ENCODE data around the gene ZNHIT2.

Gene ZNHIT2

DNA sequence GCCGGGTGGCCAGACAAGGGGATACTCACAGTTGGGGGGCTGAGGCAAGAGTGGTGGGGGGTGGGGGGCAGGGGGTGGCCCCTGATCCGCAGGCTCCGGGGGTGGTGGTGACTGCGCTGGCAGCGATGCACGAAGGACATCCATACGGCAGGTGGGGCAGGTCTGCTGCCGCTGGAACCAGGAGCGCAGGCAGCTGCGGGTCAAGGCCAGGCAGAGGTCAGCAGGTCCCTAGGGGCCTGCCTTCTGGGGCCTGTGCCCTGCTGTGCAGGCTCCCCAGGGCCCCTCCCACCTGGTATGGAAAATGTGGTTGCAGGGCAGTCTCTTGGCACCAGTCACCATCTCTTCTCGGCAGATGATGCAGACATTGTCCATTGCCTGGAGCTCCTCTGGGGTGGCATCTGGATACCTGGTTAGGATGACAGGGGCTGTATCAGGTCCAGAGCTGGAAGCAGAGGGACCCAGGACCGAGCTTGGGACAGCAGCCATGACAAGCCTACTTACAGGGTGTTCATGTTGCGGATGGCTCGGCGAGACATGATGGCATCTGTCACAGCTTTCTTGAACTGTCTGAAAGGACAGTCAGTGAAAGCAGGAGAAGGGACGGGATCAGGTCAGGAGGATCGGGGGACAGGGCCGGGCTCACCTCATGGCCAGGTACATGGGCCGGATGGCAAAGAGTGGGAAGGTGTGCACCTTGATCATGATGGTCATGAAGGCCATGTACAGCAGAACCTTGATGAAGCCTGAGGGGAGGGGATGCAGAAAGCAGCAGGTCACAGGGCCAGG, 13.3 kb upstream of the ZNHIT2 start:
- no peak overlapping the region for H3K27ac ChIP-seq
- TF ChIP-seq ZFX (IDR thresholded peaks at IDR 0.05; ENCODE audit: borderline replicate concordance): no peak
- TF ChIP-seq, protein P1, sequence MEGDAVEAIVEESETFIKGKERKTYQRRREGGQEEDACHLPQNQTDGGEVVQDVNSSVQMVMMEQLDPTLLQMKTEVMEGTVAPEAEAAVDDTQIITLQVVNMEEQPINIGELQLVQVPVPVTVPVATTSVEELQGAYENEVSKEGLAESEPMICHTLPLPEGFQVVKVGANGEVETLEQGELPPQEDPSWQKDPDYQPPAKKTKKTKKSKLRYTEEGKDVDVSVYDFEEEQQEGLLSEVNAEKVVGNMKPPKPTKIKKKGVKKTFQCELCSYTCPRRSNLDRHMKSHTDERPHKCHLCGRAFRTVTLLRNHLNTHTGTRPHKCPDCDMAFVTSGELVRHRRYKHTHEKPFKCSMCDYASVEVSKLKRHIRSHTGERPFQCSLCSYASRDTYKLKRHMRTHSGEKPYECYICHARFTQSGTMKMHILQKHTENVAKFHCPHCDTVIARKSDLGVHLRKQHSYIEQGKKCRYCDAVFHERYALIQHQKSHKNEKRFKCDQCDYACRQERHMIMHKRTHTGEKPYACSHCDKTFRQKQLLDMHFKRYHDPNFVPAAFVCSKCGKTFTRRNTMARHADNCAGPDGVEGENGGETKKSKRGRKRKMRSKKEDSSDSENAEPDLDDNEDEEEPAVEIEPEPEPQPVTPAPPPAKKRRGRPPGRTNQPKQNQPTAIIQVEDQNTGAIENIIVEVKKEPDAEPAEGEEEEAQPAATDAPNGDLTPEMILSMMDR (IDR thresholded peaks at IDR 0.05): no peak

DNA sequence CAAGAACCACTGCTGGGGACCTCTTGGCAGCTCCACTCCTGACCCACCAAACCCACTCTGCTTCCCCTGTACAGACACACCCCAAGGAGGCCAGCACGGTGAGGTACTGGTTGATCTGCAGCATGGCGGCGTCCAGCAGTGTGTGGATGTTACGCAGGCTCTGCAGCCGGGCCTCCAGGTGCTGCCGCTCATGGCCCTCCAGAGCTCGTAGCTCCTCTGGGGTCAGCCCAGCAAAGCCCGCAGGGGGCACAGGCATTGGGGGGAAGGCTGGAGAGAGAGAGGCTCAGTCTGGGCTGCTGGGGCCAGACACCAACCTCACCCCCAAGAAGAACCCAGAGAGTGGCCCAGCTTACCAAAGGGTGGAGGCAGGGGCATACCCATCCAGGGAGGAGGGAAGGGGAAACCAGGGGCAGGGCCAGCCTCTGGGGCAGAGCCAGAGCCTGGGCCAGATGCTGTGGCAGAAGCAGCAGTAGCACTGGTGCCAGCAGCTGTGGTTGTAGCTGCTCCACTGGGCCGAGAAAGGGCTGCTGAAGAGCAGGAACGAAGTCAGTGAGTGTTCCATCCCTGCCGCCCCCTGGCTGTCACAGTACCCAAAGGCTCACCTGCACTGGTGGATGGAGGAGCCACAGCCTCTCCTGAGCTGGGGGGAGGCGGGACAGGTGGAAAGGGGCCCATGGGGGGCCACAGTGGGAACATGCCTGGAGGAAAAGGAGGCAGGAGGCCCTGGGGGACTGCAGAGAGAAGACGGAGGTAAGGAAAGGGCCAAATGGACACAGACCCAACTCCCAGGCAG, 12.3 kb upstream of the ZNHIT2 start:
- TF ChIP-seq, protein P1 (IDR thresholded peaks at IDR 0.05): no peak
- TF ChIP-seq ZFX (IDR thresholded peaks at IDR 0.05; ENCODE audit: borderline replicate concordance): no peak
- H3K27ac ChIP-seq: no peak overlapping the region

DNA sequence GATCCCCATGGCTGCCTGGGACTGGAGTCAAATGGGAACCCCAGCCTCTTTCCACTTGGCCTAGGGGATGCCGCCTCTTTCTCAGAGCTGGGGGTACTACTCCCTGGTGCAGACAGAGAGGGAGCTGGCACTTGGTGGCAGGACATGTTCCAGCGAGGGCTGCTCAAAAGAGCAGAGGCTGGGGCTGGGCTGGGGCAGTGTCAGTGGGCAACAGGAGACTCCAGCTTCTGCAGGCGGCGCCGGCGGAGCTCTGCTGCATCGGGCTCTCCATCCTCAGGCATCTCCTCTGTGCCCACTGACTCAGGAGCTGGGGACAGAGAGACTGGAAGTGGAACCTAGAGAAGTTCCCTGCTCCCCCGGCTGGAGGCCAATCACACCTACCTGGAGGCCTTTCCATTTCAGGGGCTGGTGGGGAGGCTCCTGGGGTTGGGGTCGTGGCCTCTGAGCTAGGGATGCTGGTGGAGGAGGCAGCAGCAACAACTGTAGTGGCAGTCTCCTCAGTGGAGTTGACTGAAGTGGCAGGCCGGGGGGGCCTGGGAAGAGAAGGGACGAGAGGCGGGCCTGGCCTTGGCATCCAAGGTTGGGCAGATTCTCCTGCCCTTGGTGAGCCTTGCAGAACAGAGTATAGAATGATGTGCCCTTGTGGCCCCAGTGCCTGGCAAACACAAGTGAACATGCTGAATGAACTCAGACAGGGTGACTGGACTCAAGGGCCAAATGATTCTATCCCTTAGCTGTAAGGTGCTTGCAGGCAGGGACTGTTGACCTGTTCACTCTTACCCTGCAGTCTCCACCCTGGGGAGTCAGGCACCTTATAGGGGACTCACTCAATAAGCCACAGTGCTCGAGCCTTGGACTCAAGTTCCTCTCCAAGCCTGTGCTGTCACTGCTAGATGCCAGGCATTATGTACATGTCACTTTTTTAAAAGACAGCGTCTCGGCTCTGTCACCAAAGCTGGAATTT, 11.0 kb upstream of the ZNHIT2 start:
- peak overlapping the region; percentile 37; the same call in 1 of the 2 replicates for H3K27ac ChIP-seq
- TF ChIP-seq, protein P1 (IDR thresholded peaks at IDR 0.05): no peak
- TF ChIP-seq ZFX (IDR thresholded peaks at IDR 0.05; ENCODE audit: borderline replicate concordance): no peak

DNA sequence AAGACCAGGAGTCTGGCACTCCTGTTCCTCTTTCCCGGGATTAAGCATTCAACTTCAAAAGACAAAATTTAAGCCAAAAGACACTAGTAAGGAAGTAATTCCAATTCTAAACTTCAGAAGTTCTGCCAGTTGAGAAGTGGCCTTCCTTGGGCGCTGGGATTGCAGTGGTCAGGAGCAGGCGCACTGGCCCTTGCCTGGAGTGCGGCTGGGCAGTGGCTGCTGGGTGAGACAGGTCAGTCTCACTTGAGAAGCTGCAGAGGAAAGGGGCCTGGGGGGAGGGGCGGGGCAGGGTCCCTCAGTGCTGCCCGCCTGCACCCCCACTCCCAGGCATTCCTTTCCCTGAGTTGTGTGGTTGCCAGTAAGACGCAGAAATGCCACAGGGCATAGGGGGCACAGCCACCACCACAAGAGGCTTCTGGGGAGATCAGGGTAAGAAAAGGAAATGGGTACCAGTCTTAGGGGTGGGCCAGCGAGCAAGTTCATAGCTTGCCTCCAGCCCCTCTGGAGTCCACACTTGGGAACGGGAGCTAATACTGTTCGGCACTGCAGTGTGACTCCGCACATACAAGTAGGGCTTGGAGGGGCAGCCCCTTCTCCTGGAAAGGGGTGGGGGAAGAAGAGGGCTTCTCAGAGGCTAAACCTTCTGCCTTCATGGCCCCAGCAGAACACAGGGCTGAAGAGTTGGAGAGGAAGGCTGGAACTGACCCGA, 10.1 kb upstream of the ZNHIT2 start:
- H3K27ac ChIP-seq: peak overlapping the region; percentile 37
- TF ChIP-seq ZFX (IDR thresholded peaks at IDR 0.05; ENCODE audit: borderline replicate concordance): no peak
- TF ChIP-seq, protein P1 (IDR thresholded peaks at IDR 0.05): no peak

DNA sequence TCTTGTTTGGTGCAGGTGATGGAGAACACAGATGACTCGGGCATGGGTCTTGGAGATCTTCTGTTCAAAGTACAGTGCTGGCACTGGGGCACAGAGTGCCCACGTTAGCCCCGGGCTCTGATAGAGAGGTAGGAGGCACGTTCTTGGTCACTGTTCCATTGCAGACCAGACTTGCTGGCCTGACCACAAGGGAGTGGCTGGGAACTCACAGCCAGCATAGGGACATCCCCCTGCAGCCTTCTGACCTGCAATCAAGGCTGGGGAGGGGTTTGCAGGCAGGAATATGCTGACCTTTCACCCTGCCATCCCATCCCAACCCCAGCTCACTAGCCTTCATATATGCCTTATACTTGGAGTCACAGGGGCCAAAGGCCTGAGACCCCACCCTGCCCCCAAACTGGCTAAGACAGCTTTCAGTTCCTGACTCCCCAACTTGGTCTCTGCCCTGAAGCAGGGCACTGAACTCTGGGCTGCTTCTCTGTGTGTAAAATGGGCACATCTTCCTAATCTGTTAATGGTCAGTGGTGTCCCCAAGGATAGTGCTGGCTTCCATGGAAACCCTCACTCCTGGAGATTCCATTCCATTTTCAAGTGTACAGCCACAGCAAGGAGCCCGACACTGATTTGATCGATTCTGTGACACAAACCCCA, 9.2 kb upstream of the ZNHIT2 start:
- TF ChIP-seq, protein P1 (IDR thresholded peaks at IDR 0.05): no peak
- no peak for TF ChIP-seq ZFX (IDR thresholded peaks at IDR 0.05; ENCODE audit: borderline replicate concordance)
- peak overlapping the region; percentile 37 for H3K27ac ChIP-seq
